ENCODE data around the gene MAPK8IP2.

MAPK8IP2 gene

GRCh38 chr22:50600538-50600937 lies at the start of gene MAPK8IP2:
MAPK8IP2 (plus strand) TSS chr22:50600793; CDS start chr22:50600819, 26 bp downstream.
- DNase-seq = no peak

- DNase-seq = no peak
Observed at GRCh38 chr22:50551160-50551752, 49.3 kb upstream of the MAPK8IP2 start.

GRCh38 chr22:50553310-50553709 lies 47.3 kb upstream of the MAPK8IP2 start:
- DNase-seq = no peak

- DNase-seq = no peak
Observed at GRCh38 chr22:50556703-50557102, 43.9 kb upstream of the MAPK8IP2 start.

- DNase-seq = no peak
Observed at GRCh38 chr22:50560034-50560433, 40.6 kb upstream of the MAPK8IP2 start.

GRCh38 chr22:50561401-50562358 lies 38.9 kb upstream of the MAPK8IP2 start:
- no peak for DNase-seq

- DNase-seq = peak; percentile 99
Observed at GRCh38 chr22:50562523-50563412, 37.8 kb upstream of the MAPK8IP2 start, which contains the start of gene SYCE3. SYCE3 (minus strand) TSS chr22:50562919; CDS start chr22:50556405, 6,514 bp downstream.

GRCh38 chr22:50563413-50564160 lies 37.0 kb upstream of the MAPK8IP2 start:
- DNase-seq = no peak

GRCh38 chr22:50564289-50564688 lies 36.3 kb upstream of the MAPK8IP2 start:
- DNase-seq = no peak

GRCh38 chr22:50567721-50568252 lies 32.8 kb upstream of the MAPK8IP2 start:
- no peak for DNase-seq

GRCh38 chr22:50568626-50569025 lies 32.0 kb upstream of the MAPK8IP2 start:
- no peak for DNase-seq

- DNase-seq = no peak
Observed at GRCh38 chr22:50569041-50569459, 31.5 kb upstream of the MAPK8IP2 start.

GRCh38 chr22:50569896-50570535 lies 30.6 kb upstream of the MAPK8IP2 start:
- no peak for DNase-seq

GRCh38 chr22:50570861-50571260 lies 29.7 kb upstream of the MAPK8IP2 start:
- no peak for DNase-seq

GRCh38 chr22:50571264-50572175 lies 29.1 kb upstream of the MAPK8IP2 start:
- no peak for DNase-seq

GRCh38 chr22:50572965-50573364 lies 27.6 kb upstream of the MAPK8IP2 start:
- no peak for DNase-seq

GRCh38 chr22:50573491-50574382 lies 26.9 kb upstream of the MAPK8IP2 start:
- DNase-seq = no peak

GRCh38 chr22:50574383-50574755 lies 26.2 kb upstream of the MAPK8IP2 start:
- no peak for DNase-seq

- DNase-seq = no peak
Observed at GRCh38 chr22:50575426-50575941, 25.1 kb upstream of the MAPK8IP2 start.

Data from activated CD4-positive, alpha-beta T cell treated with anti-CD3 and anti-CD28 coated beads, Interleukin-2, Interleukin-6, amounts not matched to agents 100 ng/mL and 50 ng/mL, durations not matched to agents 16 hours and 8 hours (primary cell).